ENCODE data around the gene TMC7.
"Not testable (repeated sequence)": the region's sequence is repeated elsewhere in the genome, so short reads cannot be mapped to it uniquely, and the experiment has no call there.

TMC7 gene

GRCh38 chr16:18953547-18953946 lies 30.2 kb upstream of the TMC7 start:
- Histone ChIP-seq H3K9me3 (ENCODE audit: control insufficient read depth, insufficient read depth, low read length) (no peaks in the 10 kb centered on the region), H3K4me3 (ENCODE audit: low read length) (no peak overlapping the region), H3K27ac (ENCODE audit: low read length) (no peak overlapping the region), H3K4me1 (ENCODE audit: control insufficient read depth, insufficient read depth, low read length) (no peaks in the 10 kb centered on the region), H3K27me3 (ENCODE audit: control insufficient read depth, insufficient read depth, low read length) (no peaks in the 10 kb centered on the region), H3K36me3 (ENCODE audit: control insufficient read depth, insufficient read depth, low read length) (no peaks in the 10 kb centered on the region)
- DNase-seq (ENCODE audit: low read depth, low spot score) = no peak

GRCh38 chr16:18955874-18956580 lies 27.7 kb upstream of the TMC7 start:
- WGBS (ENCODE audit: insufficient coverage, insufficient read length) = no CpG with 5 or more reads among the region's 21 CpGs
- H3K4me1 ChIP-seq (ENCODE audit: control insufficient read depth, insufficient read depth, low read length); H3K4me3 ChIP-seq (ENCODE audit: low read length); H3K36me3 ChIP-seq (ENCODE audit: control insufficient read depth, insufficient read depth, low read length); DNase-seq (ENCODE audit: low read depth, low spot score); H3K9me3 ChIP-seq (ENCODE audit: control insufficient read depth, insufficient read depth, low read length); H3K27me3 ChIP-seq (ENCODE audit: control insufficient read depth, insufficient read depth, low read length); H3K27ac ChIP-seq (ENCODE audit: low read length): not testable (repeated sequence)

GRCh38 chr16:18956658-18957241 lies 27.0 kb upstream of the TMC7 start:
- not testable (repeated sequence) for H3K27ac ChIP-seq (ENCODE audit: low read length); H3K4me1 ChIP-seq (ENCODE audit: control insufficient read depth, insufficient read depth, low read length); H3K27me3 ChIP-seq (ENCODE audit: control insufficient read depth, insufficient read depth, low read length); H3K9me3 ChIP-seq (ENCODE audit: control insufficient read depth, insufficient read depth, low read length); H3K4me3 ChIP-seq (ENCODE audit: low read length); DNase-seq (ENCODE audit: low read depth, low spot score); H3K36me3 ChIP-seq (ENCODE audit: control insufficient read depth, insufficient read depth, low read length)
- no CpG with 5 or more reads among the region's 6 CpGs for WGBS (ENCODE audit: insufficient coverage, insufficient read length)

- H3K36me3 ChIP-seq (ENCODE audit: control insufficient read depth, insufficient read depth, low read length) = no peaks in the 10 kb centered on the region
- no peaks in the 10 kb centered on the region for H3K4me1 ChIP-seq (ENCODE audit: control insufficient read depth, insufficient read depth, low read length)
- no peaks in the 10 kb centered on the region for H3K27me3 ChIP-seq (ENCODE audit: control insufficient read depth, insufficient read depth, low read length)
- H3K9me3 ChIP-seq (ENCODE audit: control insufficient read depth, insufficient read depth, low read length) = no peaks in the 10 kb centered on the region
- H3K4me3 ChIP-seq (ENCODE audit: low read length) = no peak overlapping the region
- WGBS (ENCODE audit: insufficient coverage, insufficient read length) = no CpG with 5 or more reads among the region's 2 CpGs
- no peak overlapping the region for H3K27ac ChIP-seq (ENCODE audit: low read length)
- DNase-seq (ENCODE audit: low read depth, low spot score) = no peak
These were observed 25.1 kb upstream of the TMC7 start for GRCh38 chr16:18958621-18959029.

- Histone ChIP-seq H3K27ac (ENCODE audit: low read length) (no peak overlapping the region), H3K9me3 (ENCODE audit: control insufficient read depth, insufficient read depth, low read length) (no peaks in the 10 kb centered on the region), H3K4me1 (ENCODE audit: control insufficient read depth, insufficient read depth, low read length) (no peaks in the 10 kb centered on the region), H3K36me3 (ENCODE audit: control insufficient read depth, insufficient read depth, low read length) (no peaks in the 10 kb centered on the region), H3K4me3 (ENCODE audit: low read length) (no peak overlapping the region), H3K27me3 (ENCODE audit: control insufficient read depth, insufficient read depth, low read length) (no peaks in the 10 kb centered on the region)
- DNase-seq (ENCODE audit: low read depth, low spot score) = no peak
- no CpG with 5 or more reads among the region's 2 CpGs for WGBS (ENCODE audit: insufficient coverage, insufficient read length)
These were observed 24.7 kb upstream of the TMC7 start for GRCh38 chr16:18959031-18959505.

GRCh38 chr16:18965555-18965954 lies 18.2 kb upstream of the TMC7 start:
- Histone ChIP-seq H3K4me1 (ENCODE audit: control insufficient read depth, insufficient read depth, low read length) (no peaks in the 10 kb centered on the region), H3K4me3 (ENCODE audit: low read length) (no peak overlapping the region), H3K9me3 (ENCODE audit: control insufficient read depth, insufficient read depth, low read length) (no peaks in the 10 kb centered on the region), H3K27ac (ENCODE audit: low read length) (no peak overlapping the region), H3K36me3 (ENCODE audit: control insufficient read depth, insufficient read depth, low read length) (no peaks in the 10 kb centered on the region), H3K27me3 (ENCODE audit: control insufficient read depth, insufficient read depth, low read length) (no peaks in the 10 kb centered on the region)
- WGBS (ENCODE audit: insufficient coverage, insufficient read length) = no CpG with 5 or more reads among the region's 5 CpGs
- DNase-seq (ENCODE audit: low read depth, low spot score) = no peak

- DNase-seq (ENCODE audit: low read depth, low spot score) = no peak
- no peak overlapping the region for H3K27ac ChIP-seq (ENCODE audit: low read length)
- H3K4me3 ChIP-seq (ENCODE audit: low read length) = no peak overlapping the region
- no peaks in the 10 kb centered on the region for H3K9me3 ChIP-seq (ENCODE audit: control insufficient read depth, insufficient read depth, low read length)
- H3K27me3 ChIP-seq (ENCODE audit: control insufficient read depth, insufficient read depth, low read length) = no peaks in the 10 kb centered on the region
- WGBS (ENCODE audit: insufficient coverage, insufficient read length) = no CpG with 5 or more reads among the region's 5 CpGs
- H3K36me3 ChIP-seq (ENCODE audit: control insufficient read depth, insufficient read depth, low read length) = no peaks in the 10 kb centered on the region
- no peaks in the 10 kb centered on the region for H3K4me1 ChIP-seq (ENCODE audit: control insufficient read depth, insufficient read depth, low read length)
These were observed 16.9 kb upstream of the TMC7 start for GRCh38 chr16:18966791-18967190.

- peak; percentile 70 for DNase-seq (ENCODE audit: low read depth, low spot score)
- no peaks in the 10 kb centered on the region for H3K36me3 ChIP-seq (ENCODE audit: control insufficient read depth, insufficient read depth, low read length)
- no peaks in the 10 kb centered on the region for H3K27me3 ChIP-seq (ENCODE audit: control insufficient read depth, insufficient read depth, low read length)
- H3K4me3 ChIP-seq (ENCODE audit: low read length) = no peak overlapping the region
- no peaks in the 10 kb centered on the region for H3K4me1 ChIP-seq (ENCODE audit: control insufficient read depth, insufficient read depth, low read length)
- no peak overlapping the region for H3K27ac ChIP-seq (ENCODE audit: low read length)
- H3K9me3 ChIP-seq (ENCODE audit: control insufficient read depth, insufficient read depth, low read length) = no peaks in the 10 kb centered on the region
- WGBS (ENCODE audit: insufficient coverage, insufficient read length) = 100% methylated on average over 1 of the region's 18 CpGs
These were observed 14.5 kb upstream of the TMC7 start for GRCh38 chr16:18969050-18969854.

- H3K36me3 ChIP-seq (ENCODE audit: control insufficient read depth, insufficient read depth, low read length) = no peaks in the 10 kb centered on the region
- H3K27ac ChIP-seq (ENCODE audit: low read length) = no peak overlapping the region
- no peaks in the 10 kb centered on the region for H3K4me1 ChIP-seq (ENCODE audit: control insufficient read depth, insufficient read depth, low read length)
- H3K27me3 ChIP-seq (ENCODE audit: control insufficient read depth, insufficient read depth, low read length) = no peaks in the 10 kb centered on the region
- no CpG with 5 or more reads among the region's 4 CpGs for WGBS (ENCODE audit: insufficient coverage, insufficient read length)
- H3K9me3 ChIP-seq (ENCODE audit: control insufficient read depth, insufficient read depth, low read length) = no peaks in the 10 kb centered on the region
- DNase-seq (ENCODE audit: low read depth, low spot score) = no peak
- H3K4me3 ChIP-seq (ENCODE audit: low read length) = no peak overlapping the region
These were observed 13.9 kb upstream of the TMC7 start for GRCh38 chr16:18969855-18970240.

- no peak for DNase-seq (ENCODE audit: low read depth, low spot score)
- H3K9me3 ChIP-seq (ENCODE audit: control insufficient read depth, insufficient read depth, low read length) = no peaks in the 10 kb centered on the region
- H3K27ac ChIP-seq (ENCODE audit: low read length) = no peak overlapping the region
- no CpG with 5 or more reads among the region's 3 CpGs for WGBS (ENCODE audit: insufficient coverage, insufficient read length)
- no peaks in the 10 kb centered on the region for H3K27me3 ChIP-seq (ENCODE audit: control insufficient read depth, insufficient read depth, low read length)
- no peaks in the 10 kb centered on the region for H3K36me3 ChIP-seq (ENCODE audit: control insufficient read depth, insufficient read depth, low read length)
- no peaks in the 10 kb centered on the region for H3K4me1 ChIP-seq (ENCODE audit: control insufficient read depth, insufficient read depth, low read length)
- no peak overlapping the region for H3K4me3 ChIP-seq (ENCODE audit: low read length)
These were observed 8.6 kb upstream of the TMC7 start for GRCh38 chr16:18975109-18975508.
